Measurements from ENCODE around the gene MVK. TPM values are rescaled to one million over a fixed set of nuclear protein-coding genes. Genes with fewer than 3 reads are reported as not detected.

Gene MVK
- total RNA-seq, 1 experiment from 2014 or later = 19.2 TPM

- no peaks in the 10 kb centered on the region for H3K27me3 Mint-ChIP-seq (ENCODE audit: low read depth)
Observed at GRCh38 chr12:109567296-109567695, 6.3 kb upstream of the MVK start.

More at GRCh38 chr12:109567296-109567695, 6.3 kb upstream of the MVK start:
- no peak overlapping the region for H3K56ac ChIP-seq (ENCODE audit: insufficient read length, low read depth, low read length)
- DNase-seq = no peak
- Mint-ChIP-seq H3K27ac (no peak overlapping the region), H3K36me3 (ENCODE audit: insufficient read depth in 1 of 3, low read depth in 3 of 3) (peaks cover 8 to 51% (median 24%) of the 10 kb centered on the region in 3 experiments), H3K9me3 (no peaks in the 10 kb centered on the region; a peak in 2 of 5 replicates), H3K4me3 (no peak overlapping the region), H3K4me1 (no peaks in the 10 kb centered on the region)
- H3T11ph ChIP-seq (ENCODE audit: low read length) = no peak overlapping the region
- H4K20me1 ChIP-seq (ENCODE audit: control insufficient read depth, insufficient read depth, insufficient read length) = no peaks in the 10 kb centered on the region
- no peak overlapping the region for H4K5ac ChIP-seq (ENCODE audit: insufficient read length, low read depth, low read length)
- no peak for TF ChIP-seq CTCF (conservative IDR thresholded peaks at IDR 0.05)
- H4K91ac ChIP-seq (ENCODE audit: insufficient read length, low read depth, low read length) = no peak overlapping the region
- H3K18ac ChIP-seq (ENCODE audit: insufficient read length, low read depth, low read length) = no peak overlapping the region
- H2BK15ac ChIP-seq (ENCODE audit: low read depth, low read length) = no peak overlapping the region
- H4K8ac ChIP-seq (replicated peaks; ENCODE audit: insufficient read length, low read depth, low read length) = no peak overlapping the region
- no peak overlapping the region for H3K9ac ChIP-seq (ENCODE audit: extremely low read depth, insufficient read length, low read length)
- no peak overlapping the region for H2BK20ac ChIP-seq (ENCODE audit: low read depth, low read length, poor library complexity, severe bottlenecking)
- no peaks in the 10 kb centered on the region for H3K27me3 ChIP-seq (ENCODE audit: insufficient read depth, low read length)
- no peaks in the 10 kb centered on the region for H3K79me1 ChIP-seq (ENCODE audit: insufficient read depth, low read depth, low read length, poor library complexity, severe bottlenecking)
- H3K27ac ChIP-seq (ENCODE audit: insufficient read length, low read depth, low read length) = no peak overlapping the region
- no peak overlapping the region for H2AK5ac ChIP-seq (ENCODE audit: insufficient read length, low read length)
- H3K9me3 ChIP-seq (ENCODE audit: control insufficient read depth, low read depth, low read length) = no peaks in the 10 kb centered on the region
- no peak overlapping the region for H3K23ac ChIP-seq (ENCODE audit: insufficient read length, low read depth, low read length)
- WGBS (ENCODE audit: extremely low coverage, insufficient read length, low lambda C conversion rate) = no CpG with 5 or more reads among the region's 10 CpGs
- H3K4me1 ChIP-seq (ENCODE audit: insufficient read depth, low read length) = no peaks in the 10 kb centered on the region
- no peaks in the 10 kb centered on the region for H3K79me2 ChIP-seq (ENCODE audit: insufficient read depth, low read length)
- no peak overlapping the region for H2BK5ac ChIP-seq (ENCODE audit: insufficient read length, low read length)
- no peak overlapping the region for H2BK120ac ChIP-seq (ENCODE audit: low read depth, low read length, poor library complexity, severe bottlenecking)
- H3K14ac ChIP-seq (ENCODE audit: insufficient read depth, low read length) = no peak overlapping the region
- H3K23me2 ChIP-seq (ENCODE audit: insufficient read length, low read depth, low read length, poor library complexity, severe bottlenecking) = no peaks in the 10 kb centered on the region
- H3K4ac ChIP-seq (ENCODE audit: low read depth, low read length) = no peak overlapping the region
- no peak overlapping the region for H2BK12ac ChIP-seq (ENCODE audit: insufficient read length, low read depth, low read length)
- no peak overlapping the region for H2AFZ ChIP-seq (ENCODE audit: low read length)
- H3K4me2 ChIP-seq (ENCODE audit: insufficient read depth, insufficient read length, low read length) = no peak overlapping the region

All from H9 (cell line).